K562 (cell line): ENCODE data around the gene RAPGEF5.

Experiments
- BRCA1 ChIP-seq, 2 experiments: fragments of 450-650 bp in 1 of 2; sonication (generic) in 1 of 2; formaldehyde crosslinking in 1 of 2; IDR thresholded peaks; 2 replicates each; pipeline versions ENCODE4 v1.5.0 to v1.6.1; 2017 to 2020; ENCODE audit warnings: mild to moderate bottlenecking in 1 of 2, missing genetic modification reagents in 1 of 2
- CREB1 ChIP-seq, 2 experiments: sonication (generic) in 1 of 2; formaldehyde crosslinking in 1 of 2; IDR thresholded peaks; 2 replicates each; pipeline versions ENCODE4 v1.6.1 to v1.8.0; 2012 to 2022; ENCODE audit warnings: inconsistent platforms in 1 of 2, mild to moderate bottlenecking in 1 of 2, missing genetic modification reagents in 1 of 2, moderate library complexity in 1 of 2
- ESRRA ChIP-seq: fragments of 450-650 bp; IDR thresholded peaks from 2 replicates; pipeline ENCODE4 v1.6.1; 2014; ENCODE audit warnings: low read depth, mild to moderate bottlenecking, moderate library complexity, borderline replicate concordance
- GATA2 ChIP-seq: sonication (generic); formaldehyde crosslinking; IDR thresholded peaks from 2 replicates; pipeline ENCODE4 v1.4.0; 2020; ENCODE audit warnings: mild to moderate bottlenecking, missing genetic modification reagents
- KAT2B ChIP-seq: IDR thresholded peaks from one replicate; pipeline ENCODE4 v1.6.1; 2012; ENCODE audit warnings: low read depth, mild to moderate bottlenecking, control low read depth, inconsistent platforms, low read length, moderate library complexity
- POLR2A ChIP-seq: fragments of 450-650 bp; conservative IDR thresholded peaks from 2 replicates; pipeline ENCODE4 v1.6.1; 2016
- TAF15 ChIP-seq: fragments of 200-400 bp; formaldehyde crosslinking; IDR thresholded peaks from 2 replicates; pipeline ENCODE4 v1.6.1; 2017; ENCODE audit warnings: mild to moderate bottlenecking, low read depth, low read length, moderate library complexity
- TF ChIP-seq, protein P1 (sequence below): sonication (generic); formaldehyde crosslinking; IDR thresholded peaks from 2 replicates; pipeline ENCODE4 v1.8.0; 2022; ENCODE audit warnings: missing genetic modification reagents, mild to moderate bottlenecking, borderline replicate concordance
- TF ChIP-seq, protein P2 (sequence below): sonication (generic); formaldehyde crosslinking; IDR thresholded peaks from 2 replicates; pipeline ENCODE4 v1.9.0; 2022; ENCODE audit warnings: mild to moderate bottlenecking, missing genetic modification reagents
- TF ChIP-seq, protein P3 (sequence below): sonication (generic); formaldehyde crosslinking; IDR thresholded peaks from 2 replicates; pipeline ENCODE4 v1.5.0; 2020; ENCODE audit warnings: missing genetic modification reagents

DNA sequence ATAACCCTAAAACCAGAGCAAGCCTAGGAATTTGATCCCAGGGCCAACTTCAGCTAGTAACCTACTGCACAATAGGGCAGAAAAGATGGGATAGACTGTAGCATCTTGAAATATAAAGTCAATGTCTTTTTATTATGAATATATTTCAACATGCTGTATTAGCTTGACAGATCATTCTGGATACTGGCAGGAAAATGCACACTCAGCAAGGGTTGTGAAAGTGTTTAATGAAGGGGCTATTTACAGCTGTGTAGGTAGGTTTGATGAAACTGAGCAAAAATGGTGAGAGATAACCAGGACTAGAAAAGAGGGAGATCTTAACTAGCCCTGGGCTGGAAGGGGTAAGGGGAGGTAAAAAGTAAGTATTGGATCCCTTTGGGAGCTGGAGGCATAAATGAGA is 156.2 kb downstream of the RAPGEF5 start:
- TF ChIP-seq CREB1 (IDR thresholded peaks at IDR 0.05) (no peak), CREB1 (CRISPR knock-in tag; IDR thresholded peaks at IDR 0.05) (no peak), BRCA1 (IDR thresholded peaks at IDR 0.05) (no peak), BRCA1 (CRISPR knock-in tag; IDR thresholded peaks at IDR 0.05) (no peak), KAT2B (no peak), POLR2A (no peak), ESRRA (no peak), GATA2 (no peak), TAF15 (no peak)
- TF ChIP-seq, protein P1, sequence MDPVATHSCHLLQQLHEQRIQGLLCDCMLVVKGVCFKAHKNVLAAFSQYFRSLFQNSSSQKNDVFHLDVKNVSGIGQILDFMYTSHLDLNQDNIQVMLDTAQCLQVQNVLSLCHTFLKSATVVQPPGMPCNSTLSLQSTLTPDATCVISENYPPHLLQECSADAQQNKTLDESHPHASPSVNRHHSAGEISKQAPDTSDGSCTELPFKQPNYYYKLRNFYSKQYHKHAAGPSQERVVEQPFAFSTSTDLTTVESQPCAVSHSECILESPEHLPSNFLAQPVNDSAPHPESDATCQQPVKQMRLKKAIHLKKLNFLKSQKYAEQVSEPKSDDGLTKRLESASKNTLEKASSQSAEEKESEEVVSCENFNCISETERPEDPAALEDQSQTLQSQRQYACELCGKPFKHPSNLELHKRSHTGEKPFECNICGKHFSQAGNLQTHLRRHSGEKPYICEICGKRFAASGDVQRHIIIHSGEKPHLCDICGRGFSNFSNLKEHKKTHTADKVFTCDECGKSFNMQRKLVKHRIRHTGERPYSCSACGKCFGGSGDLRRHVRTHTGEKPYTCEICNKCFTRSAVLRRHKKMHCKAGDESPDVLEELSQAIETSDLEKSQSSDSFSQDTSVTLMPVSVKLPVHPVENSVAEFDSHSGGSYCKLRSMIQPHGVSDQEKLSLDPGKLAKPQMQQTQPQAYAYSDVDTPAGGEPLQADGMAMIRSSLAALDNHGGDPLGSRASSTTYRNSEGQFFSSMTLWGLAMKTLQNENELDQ (CRISPR knock-in tag): no peak
- TF ChIP-seq, protein P2, sequence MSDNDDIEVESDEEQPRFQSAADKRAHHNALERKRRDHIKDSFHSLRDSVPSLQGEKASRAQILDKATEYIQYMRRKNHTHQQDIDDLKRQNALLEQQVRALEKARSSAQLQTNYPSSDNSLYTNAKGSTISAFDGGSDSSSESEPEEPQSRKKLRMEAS (CRISPR knock-in tag): no peak
- TF ChIP-seq, protein P3, sequence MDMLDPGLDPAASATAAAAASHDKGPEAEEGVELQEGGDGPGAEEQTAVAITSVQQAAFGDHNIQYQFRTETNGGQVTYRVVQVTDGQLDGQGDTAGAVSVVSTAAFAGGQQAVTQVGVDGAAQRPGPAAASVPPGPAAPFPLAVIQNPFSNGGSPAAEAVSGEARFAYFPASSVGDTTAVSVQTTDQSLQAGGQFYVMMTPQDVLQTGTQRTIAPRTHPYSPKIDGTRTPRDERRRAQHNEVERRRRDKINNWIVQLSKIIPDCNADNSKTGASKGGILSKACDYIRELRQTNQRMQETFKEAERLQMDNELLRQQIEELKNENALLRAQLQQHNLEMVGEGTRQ (CRISPR knock-in tag): no peak
